Adrenal gland (tissue), 5 donors: ENCODE measurements around the gene SNU13.

Experiments
- CTCF ChIP-seq, 6 experiments: fragments of 450-650 bp in 4 of 6; fragments of 200-600 bp in 2 of 6; sonication (generic) in 1 of 6; IDR thresholded peaks; 1 replicate in 5 of 6; 2 replicates in 1 of 6; pipeline versions ENCODE4 v1.5.1 to v1.8.0; 2016 to 2021; ENCODE audit warnings: antibody characterized with exemption in 6 of 6, mild to moderate bottlenecking in 2 of 6, moderate library complexity in 1 of 6
- POLR2A ChIP-seq, 2 donors: fragments of 450-650 bp; IDR thresholded peaks; one replicate each; pipeline ENCODE4 v1.6.1; 2017; ENCODE audit warnings: antibody characterized with exemption in 2 of 2, mild to moderate bottlenecking in 2 of 2, moderate library complexity in 1 of 2
- donor health status: DM: no; HTN: no; CAD: no.

GRCh38 chr22:41687901-41688364, 734 bp downstream of the SNU13 start:
- TF ChIP-seq CTCF (IDR thresholded peaks at IDR 0.05): no peak
- TF ChIP-seq POLR2A (IDR thresholded peaks at IDR 0.05): no peak
